Measurements from ENCODE around the gene TMEM89. TPM values are rescaled to one million over a fixed set of nuclear protein-coding genes. Genes with fewer than 3 reads are reported as not detected.

The TMEM89 gene
- total and polyA plus RNA-seq, 2 experiments from 2014 or later = not detected

- no peaks in the 10 kb centered on the region for H3K79me2 ChIP-seq (replicated peaks; ENCODE audit: insufficient read depth)
- H3K9me3 Mint-ChIP-seq = peaks cover 4% of the 10 kb centered on the region; the same call in 2 of the 3 replicates
- no peak for ATAC-seq
- no peaks in the 10 kb centered on the region for H3K9me2 ChIP-seq (ENCODE audit: insufficient read depth)
- peaks cover 15% of the 10 kb centered on the region for H3K4me1 Mint-ChIP-seq
- H3K27me3 Mint-ChIP-seq (ENCODE audit: insufficient read depth, low read depth, poor library complexity) = peaks cover 24% of the 10 kb centered on the region
- H3K4me2 ChIP-seq = peak overlapping the region; percentile 61; the same call in 1 of the 2 replicates
- H3K4me1 ChIP-seq (ENCODE audit: insufficient read depth) = no peaks in the 10 kb centered on the region; the same call in 1 of the 2 replicates
- peaks cover 9% of the 10 kb centered on the region for H4K20me1 ChIP-seq (replicated peaks; ENCODE audit: insufficient read depth)
- TF ChIP-seq CTCF (conservative IDR thresholded peaks at IDR 0.05; ENCODE audit: low read depth in 2 of 2) = no peak
- TF ChIP-seq ETS1 (IDR thresholded peaks at IDR 0.05) = no peak
- TF ChIP-seq EZH2 (IDR thresholded peaks at IDR 0.05; ENCODE audit: low read depth, unreplicated experiment) = no peak
- TF ChIP-seq ZNF462 (CRISPR knock-in tag; IDR thresholded peaks at IDR 0.05) = no peak
- no peak for TF ChIP-seq REST (IDR thresholded peaks at IDR 0.05; ENCODE audit: unreplicated experiment)
- no peak for TF ChIP-seq CREB1 (CRISPR knock-in tag; IDR thresholded peaks at IDR 0.05; ENCODE audit: low read depth)
- no peak for TF ChIP-seq NANOG (IDR thresholded peaks at IDR 0.05; ENCODE audit: borderline replicate concordance)
- TF ChIP-seq EZH2phosphoT487 (IDR thresholded peaks at IDR 0.05; ENCODE audit: unreplicated experiment) = no peak
- peak overlapping the region; percentile 93 for H3K27ac Mint-ChIP-seq
- H3K36me3 ChIP-seq (ENCODE audit: insufficient read depth) = no peaks in the 10 kb centered on the region
- no peak overlapping the region for H2AFZ ChIP-seq
- peak overlapping the region; percentile 92; the same call in 2 of the 3 replicates for H3K4me3 Mint-ChIP-seq
- H3K27ac ChIP-seq (ENCODE audit: low read depth) = no peak overlapping the region
- H3K36me3 Mint-ChIP-seq (ENCODE audit: low read depth) = peaks cover 38% of the 10 kb centered on the region
- no peak overlapping the region for H3K4me3 ChIP-seq
- peak; percentile 37 for DNase-seq (ENCODE audit: low spot score)
- no peaks in the 10 kb centered on the region for H3K27me3 ChIP-seq (ENCODE audit: insufficient read depth)
- peaks cover 30% of the 10 kb centered on the region for H3F3A ChIP-seq (replicated peaks; ENCODE audit: low read depth)
Measured at GRCh38 chr3:48664929-48665328, 43.4 kb upstream of the TMEM89 start.

Data from GM23338 (cell line).